ENCODE data around the gene RBPJL.

GRCh38 chr20:45365444-45365970 lies 58.9 kb downstream of the RBPJL start:
- no peak for TF ChIP-seq CTCF (IDR thresholded peaks at IDR 0.05; ENCODE audit: low read depth, low read length, missing input control)
- TF ChIP-seq RXRA (IDR thresholded peaks at IDR 0.05), result no peak
- no peak for TF ChIP-seq GABPA (IDR thresholded peaks at IDR 0.05 in 1 of 2, conservative IDR thresholded peaks at IDR 0.05 in 1 of 2)
- TF ChIP-seq SP1 (IDR thresholded peaks at IDR 0.05), result no peak
- no peak for TF ChIP-seq ATF3 (IDR thresholded peaks at IDR 0.05)
- no peak for TF ChIP-seq RAD21 (IDR thresholded peaks at IDR 0.05)
